Measurements from ENCODE around the gene JPH3. TPM values are rescaled to one million over a fixed set of nuclear protein-coding genes. Genes with fewer than 3 reads are reported as not detected.

Gene JPH3
- total RNA-seq, 1 experiment from 2014 or later: 39.0 TPM

DNA sequence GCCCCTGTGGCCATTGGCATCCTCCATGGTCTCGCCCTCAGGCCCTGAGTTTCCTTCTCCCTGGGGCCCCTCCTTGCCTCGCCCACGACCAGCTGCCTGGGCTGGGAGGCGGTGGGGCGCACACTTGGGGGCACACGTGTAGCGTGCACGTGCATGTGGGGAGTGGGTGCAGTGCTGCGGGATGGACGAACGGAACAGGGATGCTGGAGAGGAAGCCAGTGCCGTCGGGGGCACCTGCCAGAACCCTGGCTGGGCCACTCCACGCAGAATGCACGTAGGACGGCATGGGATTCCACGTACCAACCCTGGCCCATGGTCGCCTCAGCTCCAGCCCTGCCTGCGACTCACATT is 83.1 kb downstream of the JPH3 start:
- Mint-ChIP-seq H3K27me3 (ENCODE audit: low read depth) (no peaks in the 10 kb centered on the region), H3K4me3 (no peak overlapping the region), H3K9me3 (no peaks in the 10 kb centered on the region), H3K36me3 (no peaks in the 10 kb centered on the region; the same call in 1 of the 2 replicates), H3K27ac (no peak overlapping the region), H3K4me1 (no peaks in the 10 kb centered on the region)
- TF ChIP-seq, protein P1, sequence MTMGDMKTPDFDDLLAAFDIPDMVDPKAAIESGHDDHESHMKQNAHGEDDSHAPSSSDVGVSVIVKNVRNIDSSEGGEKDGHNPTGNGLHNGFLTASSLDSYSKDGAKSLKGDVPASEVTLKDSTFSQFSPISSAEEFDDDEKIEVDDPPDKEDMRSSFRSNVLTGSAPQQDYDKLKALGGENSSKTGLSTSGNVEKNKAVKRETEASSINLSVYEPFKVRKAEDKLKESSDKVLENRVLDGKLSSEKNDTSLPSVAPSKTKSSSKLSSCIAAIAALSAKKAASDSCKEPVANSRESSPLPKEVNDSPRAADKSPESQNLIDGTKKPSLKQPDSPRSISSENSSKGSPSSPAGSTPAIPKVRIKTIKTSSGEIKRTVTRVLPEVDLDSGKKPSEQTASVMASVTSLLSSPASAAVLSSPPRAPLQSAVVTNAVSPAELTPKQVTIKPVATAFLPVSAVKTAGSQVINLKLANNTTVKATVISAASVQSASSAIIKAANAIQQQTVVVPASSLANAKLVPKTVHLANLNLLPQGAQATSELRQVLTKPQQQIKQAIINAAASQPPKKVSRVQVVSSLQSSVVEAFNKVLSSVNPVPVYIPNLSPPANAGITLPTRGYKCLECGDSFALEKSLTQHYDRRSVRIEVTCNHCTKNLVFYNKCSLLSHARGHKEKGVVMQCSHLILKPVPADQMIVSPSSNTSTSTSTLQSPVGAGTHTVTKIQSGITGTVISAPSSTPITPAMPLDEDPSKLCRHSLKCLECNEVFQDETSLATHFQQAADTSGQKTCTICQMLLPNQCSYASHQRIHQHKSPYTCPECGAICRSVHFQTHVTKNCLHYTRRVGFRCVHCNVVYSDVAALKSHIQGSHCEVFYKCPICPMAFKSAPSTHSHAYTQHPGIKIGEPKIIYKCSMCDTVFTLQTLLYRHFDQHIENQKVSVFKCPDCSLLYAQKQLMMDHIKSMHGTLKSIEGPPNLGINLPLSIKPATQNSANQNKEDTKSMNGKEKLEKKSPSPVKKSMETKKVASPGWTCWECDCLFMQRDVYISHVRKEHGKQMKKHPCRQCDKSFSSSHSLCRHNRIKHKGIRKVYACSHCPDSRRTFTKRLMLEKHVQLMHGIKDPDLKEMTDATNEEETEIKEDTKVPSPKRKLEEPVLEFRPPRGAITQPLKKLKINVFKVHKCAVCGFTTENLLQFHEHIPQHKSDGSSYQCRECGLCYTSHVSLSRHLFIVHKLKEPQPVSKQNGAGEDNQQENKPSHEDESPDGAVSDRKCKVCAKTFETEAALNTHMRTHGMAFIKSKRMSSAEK (CRISPR knock-in tag; IDR thresholded peaks at IDR 0.05; ENCODE audit: borderline replicate concordance): no peak
- TF ChIP-seq, protein P2, sequence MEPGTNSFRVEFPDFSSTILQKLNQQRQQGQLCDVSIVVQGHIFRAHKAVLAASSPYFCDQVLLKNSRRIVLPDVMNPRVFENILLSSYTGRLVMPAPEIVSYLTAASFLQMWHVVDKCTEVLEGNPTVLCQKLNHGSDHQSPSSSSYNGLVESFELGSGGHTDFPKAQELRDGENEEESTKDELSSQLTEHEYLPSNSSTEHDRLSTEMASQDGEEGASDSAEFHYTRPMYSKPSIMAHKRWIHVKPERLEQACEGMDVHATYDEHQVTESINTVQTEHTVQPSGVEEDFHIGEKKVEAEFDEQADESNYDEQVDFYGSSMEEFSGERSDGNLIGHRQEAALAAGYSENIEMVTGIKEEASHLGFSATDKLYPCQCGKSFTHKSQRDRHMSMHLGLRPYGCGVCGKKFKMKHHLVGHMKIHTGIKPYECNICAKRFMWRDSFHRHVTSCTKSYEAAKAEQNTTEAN (CRISPR knock-in tag; IDR thresholded peaks at IDR 0.05): no peak
- no peak for TF ChIP-seq SP1 (CRISPR knock-in tag; conservative IDR thresholded peaks at IDR 0.05)
- TF ChIP-seq, protein P3, sequence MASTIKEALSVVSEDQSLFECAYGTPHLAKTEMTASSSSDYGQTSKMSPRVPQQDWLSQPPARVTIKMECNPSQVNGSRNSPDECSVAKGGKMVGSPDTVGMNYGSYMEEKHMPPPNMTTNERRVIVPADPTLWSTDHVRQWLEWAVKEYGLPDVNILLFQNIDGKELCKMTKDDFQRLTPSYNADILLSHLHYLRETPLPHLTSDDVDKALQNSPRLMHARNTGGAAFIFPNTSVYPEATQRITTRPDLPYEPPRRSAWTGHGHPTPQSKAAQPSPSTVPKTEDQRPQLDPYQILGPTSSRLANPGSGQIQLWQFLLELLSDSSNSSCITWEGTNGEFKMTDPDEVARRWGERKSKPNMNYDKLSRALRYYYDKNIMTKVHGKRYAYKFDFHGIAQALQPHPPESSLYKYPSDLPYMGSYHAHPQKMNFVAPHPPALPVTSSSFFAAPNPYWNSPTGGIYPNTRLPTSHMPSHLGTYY (CRISPR knock-in tag; IDR thresholded peaks at IDR 0.05): no peak
- no peak for TF ChIP-seq ZNF263 (CRISPR knock-in tag; IDR thresholded peaks at IDR 0.05; ENCODE audit: low read depth)
- no peak for TF ChIP-seq ELF4 (CRISPR knock-in tag; IDR thresholded peaks at IDR 0.05; ENCODE audit: low read depth)
- TF ChIP-seq, protein P4, sequence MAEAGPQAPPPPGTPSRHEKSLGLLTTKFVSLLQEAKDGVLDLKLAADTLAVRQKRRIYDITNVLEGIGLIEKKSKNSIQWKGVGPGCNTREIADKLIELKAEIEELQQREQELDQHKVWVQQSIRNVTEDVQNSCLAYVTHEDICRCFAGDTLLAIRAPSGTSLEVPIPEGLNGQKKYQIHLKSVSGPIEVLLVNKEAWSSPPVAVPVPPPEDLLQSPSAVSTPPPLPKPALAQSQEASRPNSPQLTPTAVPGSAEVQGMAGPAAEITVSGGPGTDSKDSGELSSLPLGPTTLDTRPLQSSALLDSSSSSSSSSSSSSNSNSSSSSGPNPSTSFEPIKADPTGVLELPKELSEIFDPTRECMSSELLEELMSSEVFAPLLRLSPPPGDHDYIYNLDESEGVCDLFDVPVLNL (CRISPR knock-in tag; IDR thresholded peaks at IDR 0.05; ENCODE audit: borderline replicate concordance, low read depth): no peak
- TF ChIP-seq FOXK1 (CRISPR knock-in tag; IDR thresholded peaks at IDR 0.05): no peak
- TF ChIP-seq, protein P5, sequence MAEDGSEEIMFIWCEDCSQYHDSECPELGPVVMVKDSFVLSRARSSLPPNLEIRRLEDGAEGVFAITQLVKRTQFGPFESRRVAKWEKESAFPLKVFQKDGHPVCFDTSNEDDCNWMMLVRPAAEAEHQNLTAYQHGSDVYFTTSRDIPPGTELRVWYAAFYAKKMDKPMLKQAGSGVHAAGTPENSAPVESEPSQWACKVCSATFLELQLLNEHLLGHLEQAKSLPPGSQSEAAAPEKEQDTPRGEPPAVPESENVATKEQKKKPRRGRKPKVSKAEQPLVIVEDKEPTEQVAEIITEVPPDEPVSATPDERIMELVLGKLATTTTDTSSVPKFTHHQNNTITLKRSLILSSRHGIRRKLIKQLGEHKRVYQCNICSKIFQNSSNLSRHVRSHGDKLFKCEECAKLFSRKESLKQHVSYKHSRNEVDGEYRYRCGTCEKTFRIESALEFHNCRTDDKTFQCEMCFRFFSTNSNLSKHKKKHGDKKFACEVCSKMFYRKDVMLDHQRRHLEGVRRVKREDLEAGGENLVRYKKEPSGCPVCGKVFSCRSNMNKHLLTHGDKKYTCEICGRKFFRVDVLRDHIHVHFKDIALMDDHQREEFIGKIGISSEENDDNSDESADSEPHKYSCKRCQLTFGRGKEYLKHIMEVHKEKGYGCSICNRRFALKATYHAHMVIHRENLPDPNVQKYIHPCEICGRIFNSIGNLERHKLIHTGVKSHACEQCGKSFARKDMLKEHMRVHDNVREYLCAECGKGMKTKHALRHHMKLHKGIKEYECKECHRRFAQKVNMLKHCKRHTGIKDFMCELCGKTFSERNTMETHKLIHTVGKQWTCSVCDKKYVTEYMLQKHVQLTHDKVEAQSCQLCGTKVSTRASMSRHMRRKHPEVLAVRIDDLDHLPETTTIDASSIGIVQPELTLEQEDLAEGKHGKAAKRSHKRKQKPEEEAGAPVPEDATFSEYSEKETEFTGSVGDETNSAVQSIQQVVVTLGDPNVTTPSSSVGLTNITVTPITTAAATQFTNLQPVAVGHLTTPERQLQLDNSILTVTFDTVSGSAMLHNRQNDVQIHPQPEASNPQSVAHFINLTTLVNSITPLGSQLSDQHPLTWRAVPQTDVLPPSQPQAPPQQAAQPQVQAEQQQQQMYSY (CRISPR knock-in tag; IDR thresholded peaks at IDR 0.05): no peak
- TF ChIP-seq TP53 (CRISPR knock-in tag; IDR thresholded peaks at IDR 0.05): no peak
- no peak for TF ChIP-seq SOX15 (CRISPR knock-in tag; IDR thresholded peaks at IDR 0.05)
- TF ChIP-seq, protein P6, sequence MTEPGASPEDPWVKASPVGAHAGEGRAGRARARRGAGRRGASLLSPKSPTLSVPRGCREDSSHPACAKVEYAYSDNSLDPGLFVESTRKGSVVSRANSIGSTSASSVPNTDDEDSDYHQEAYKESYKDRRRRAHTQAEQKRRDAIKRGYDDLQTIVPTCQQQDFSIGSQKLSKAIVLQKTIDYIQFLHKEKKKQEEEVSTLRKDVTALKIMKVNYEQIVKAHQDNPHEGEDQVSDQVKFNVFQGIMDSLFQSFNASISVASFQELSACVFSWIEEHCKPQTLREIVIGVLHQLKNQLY (CRISPR knock-in tag; IDR thresholded peaks at IDR 0.05): no peak
- TF ChIP-seq, protein P7, sequence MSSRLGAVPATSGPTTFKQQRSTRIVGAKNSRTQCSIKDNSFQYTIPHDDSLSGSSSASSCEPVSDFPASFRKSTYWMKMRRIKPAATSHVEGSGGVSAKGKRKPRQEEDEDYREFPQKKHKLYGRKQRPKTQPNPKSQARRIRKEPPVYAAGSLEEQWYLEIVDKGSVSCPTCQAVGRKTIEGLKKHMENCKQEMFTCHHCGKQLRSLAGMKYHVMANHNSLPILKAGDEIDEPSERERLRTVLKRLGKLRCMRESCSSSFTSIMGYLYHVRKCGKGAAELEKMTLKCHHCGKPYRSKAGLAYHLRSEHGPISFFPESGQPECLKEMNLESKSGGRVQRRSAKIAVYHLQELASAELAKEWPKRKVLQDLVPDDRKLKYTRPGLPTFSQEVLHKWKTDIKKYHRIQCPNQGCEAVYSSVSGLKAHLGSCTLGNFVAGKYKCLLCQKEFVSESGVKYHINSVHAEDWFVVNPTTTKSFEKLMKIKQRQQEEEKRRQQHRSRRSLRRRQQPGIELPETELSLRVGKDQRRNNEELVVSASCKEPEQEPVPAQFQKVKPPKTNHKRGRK (CRISPR knock-in tag; IDR thresholded peaks at IDR 0.05; ENCODE audit: borderline replicate concordance): no peak
- POLR2A ChIA-PET: no interaction called here
- DNase-seq (ENCODE audit: low spot score): no peak
- CTCF ChIA-PET: no interaction called here
- ATAC-seq: no peak
